Right atrium auricular region (tissue), 2 donors: ENCODE results near the gene UBXN10. TPM values are rescaled to one million over a fixed set of nuclear protein-coding genes. Genes with fewer than 3 reads are reported as not detected.

Experiments used
- DNase-seq: peaks from one replicate; pipeline ENCODE4 v3.0.0-alpha.2; 2019; ENCODE audit warnings: low spot score
- H3K27ac ChIP-seq, 2 donors: fragments of 200-600 bp; sonication (generic); 1 replicate in 1 of 2; 2 replicates in 1 of 2; pipeline ENCODE4 v1.5.1; 2016 to 2019
- H3K27me3 ChIP-seq, 2 donors: fragments of 200-600 bp; sonication (generic); one replicate each; pipeline versions ENCODE4 v1.5.1 to v1.6.0; 2017 to 2019
- H3K36me3 ChIP-seq: fragments of 200-600 bp; sonication (generic); one replicate; pipeline ENCODE4 v1.5.1; 2016
- H3K4me1 ChIP-seq, 2 donors: fragments of 200-600 bp; sonication (generic); one replicate each; pipeline versions ENCODE4 v1.5.1 to v1.6.0; 2017 to 2019
- H3K4me3 ChIP-seq, 2 donors: fragments of 200-600 bp; sonication (generic); 1 replicate in 1 of 2; 2 replicates in 1 of 2; pipeline ENCODE4 v1.5.1; 2017 to 2019; ENCODE audit warnings: mild to moderate bottlenecking in 1 of 2, moderate library complexity in 1 of 2
- H3K9me3 ChIP-seq, 2 donors: fragments of 200-600 bp; sonication (generic); one replicate each; pipeline ENCODE4 v1.5.1; 2019
- total RNA-seq, 2 donors: library from RNA; depleted of rRNA; stranded (reverse); fragments of >200 nt; gene quantifications; one replicate each; pipeline ENCODE4 v1.1.0, GENCODE V29; 2016
- TF ChIP-seq, protein P1 (sequence below), 2 donors: fragments of 200-600 bp; sonication (generic); IDR thresholded peaks; one replicate each; pipeline ENCODE4 v1.5.1; 2019; ENCODE audit warnings: antibody characterized with exemption in 2 of 2

UBXN10 gene
- total RNA-seq, 2 donors from 2014 or later: 2.7 to 7.3 TPM

DNA sequence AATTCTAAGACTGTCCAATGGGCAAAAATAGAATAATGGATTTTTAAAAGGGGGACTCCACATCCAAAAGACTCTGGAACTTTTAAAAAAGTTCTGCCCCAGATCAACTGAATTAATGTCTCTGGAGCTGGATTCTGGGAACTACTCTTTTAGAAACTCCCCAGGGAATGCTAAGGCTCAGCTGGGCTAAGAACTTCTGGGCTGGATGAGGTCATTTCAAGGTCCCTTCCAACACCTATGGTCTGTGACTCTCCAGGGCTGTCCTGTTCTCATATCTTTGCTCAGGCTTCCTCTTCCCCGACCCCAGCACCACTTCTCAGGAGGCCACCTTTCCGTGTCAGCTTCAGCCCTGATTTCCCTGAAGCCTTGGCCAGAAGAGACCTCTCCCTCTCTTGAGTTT lies 13.9 kb downstream of the UBXN10 start:
- DNase-seq: no peak
- Histone ChIP-seq H3K4me3 (no peak overlapping the region), H3K27me3 (no peaks in the 10 kb centered on the region), H3K9me3 (no peaks in the 10 kb centered on the region), H3K27ac (no peak overlapping the region), H3K36me3 (no peaks in the 10 kb centered on the region), H3K4me1 (no peaks in the 10 kb centered on the region)
- TF ChIP-seq, protein P1, sequence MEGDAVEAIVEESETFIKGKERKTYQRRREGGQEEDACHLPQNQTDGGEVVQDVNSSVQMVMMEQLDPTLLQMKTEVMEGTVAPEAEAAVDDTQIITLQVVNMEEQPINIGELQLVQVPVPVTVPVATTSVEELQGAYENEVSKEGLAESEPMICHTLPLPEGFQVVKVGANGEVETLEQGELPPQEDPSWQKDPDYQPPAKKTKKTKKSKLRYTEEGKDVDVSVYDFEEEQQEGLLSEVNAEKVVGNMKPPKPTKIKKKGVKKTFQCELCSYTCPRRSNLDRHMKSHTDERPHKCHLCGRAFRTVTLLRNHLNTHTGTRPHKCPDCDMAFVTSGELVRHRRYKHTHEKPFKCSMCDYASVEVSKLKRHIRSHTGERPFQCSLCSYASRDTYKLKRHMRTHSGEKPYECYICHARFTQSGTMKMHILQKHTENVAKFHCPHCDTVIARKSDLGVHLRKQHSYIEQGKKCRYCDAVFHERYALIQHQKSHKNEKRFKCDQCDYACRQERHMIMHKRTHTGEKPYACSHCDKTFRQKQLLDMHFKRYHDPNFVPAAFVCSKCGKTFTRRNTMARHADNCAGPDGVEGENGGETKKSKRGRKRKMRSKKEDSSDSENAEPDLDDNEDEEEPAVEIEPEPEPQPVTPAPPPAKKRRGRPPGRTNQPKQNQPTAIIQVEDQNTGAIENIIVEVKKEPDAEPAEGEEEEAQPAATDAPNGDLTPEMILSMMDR (IDR thresholded peaks at IDR 0.05): no peak

DNA sequence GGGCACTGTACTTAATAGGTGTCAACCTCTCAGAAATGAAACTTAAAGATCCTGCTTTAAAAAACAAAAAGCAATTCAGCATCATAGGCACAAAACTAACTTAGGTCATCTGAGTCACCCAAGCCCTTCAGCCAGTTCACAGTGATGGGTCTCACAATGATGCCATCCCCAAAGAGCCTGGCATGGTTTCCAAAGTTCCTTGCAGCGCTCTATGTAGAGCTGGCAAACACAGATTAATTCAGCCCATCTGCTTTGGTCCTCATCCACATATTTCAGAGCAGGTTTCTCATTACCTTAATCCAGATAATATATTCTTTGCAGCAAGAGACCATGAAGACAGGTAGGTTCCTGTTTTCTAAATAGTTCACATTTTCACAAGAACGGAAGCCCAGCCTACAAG lies 15.1 kb downstream of the UBXN10 start:
- TF ChIP-seq, protein P1 (IDR thresholded peaks at IDR 0.05): no peak
- Histone ChIP-seq H3K36me3 (no peaks in the 10 kb centered on the region), H3K9me3 (no peaks in the 10 kb centered on the region), H3K4me3 (no peak overlapping the region), H3K4me1 (no peaks in the 10 kb centered on the region), H3K27me3 (no peaks in the 10 kb centered on the region), H3K27ac (no peak overlapping the region)
- DNase-seq: no peak

DNA sequence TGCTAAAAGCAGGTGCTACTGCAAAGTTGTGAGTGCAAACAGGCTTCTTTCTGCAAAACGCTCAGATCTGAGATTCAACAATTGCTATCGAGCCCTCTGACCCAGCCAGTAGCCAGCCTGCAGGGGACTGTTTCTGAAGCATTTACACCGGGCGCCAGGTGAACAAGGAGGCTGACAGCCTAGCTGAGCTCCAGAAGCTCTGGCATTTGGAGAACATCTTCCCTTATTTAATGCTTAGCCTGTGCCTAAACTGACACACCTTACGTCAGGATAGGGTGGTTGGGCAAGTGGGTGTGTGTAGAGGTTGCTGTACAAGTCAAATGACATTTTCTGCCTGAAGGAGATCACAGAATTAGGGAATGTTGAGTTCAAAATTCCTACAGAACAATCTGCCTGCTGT lies 16.3 kb downstream of the UBXN10 start:
- Histone ChIP-seq H3K27ac (no peak overlapping the region), H3K4me3 (no peak overlapping the region), H3K9me3 (no peaks in the 10 kb centered on the region), H3K4me1 (no peaks in the 10 kb centered on the region), H3K36me3 (no peaks in the 10 kb centered on the region), H3K27me3 (no peaks in the 10 kb centered on the region)
- TF ChIP-seq, protein P1 (IDR thresholded peaks at IDR 0.05): no peak
- no peak for DNase-seq

DNA sequence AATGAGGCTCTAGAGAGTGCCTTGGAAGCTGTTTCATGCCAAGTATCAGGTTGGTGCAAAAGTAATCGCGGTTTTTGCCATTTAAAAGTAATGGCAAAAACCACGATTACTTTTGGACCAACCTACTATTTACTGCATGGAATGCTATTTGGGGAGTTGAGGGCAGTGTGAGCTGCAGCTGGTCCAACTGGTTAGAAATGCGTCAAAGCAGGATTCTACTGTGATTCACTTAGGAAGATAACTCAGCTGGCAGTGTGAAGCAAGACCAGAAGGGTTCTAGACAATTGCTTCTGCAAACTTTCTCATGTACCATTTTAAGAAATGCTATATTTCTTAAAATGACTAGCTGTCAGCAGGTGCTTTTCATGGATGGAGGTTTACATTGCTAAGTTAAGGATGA lies 21.6 kb downstream of the UBXN10 start:
- Histone ChIP-seq H3K9me3 (no peaks in the 10 kb centered on the region), H3K4me1 (peaks cover 0 to 3% of the 10 kb centered on the region in 2 donors), H3K27me3 (no peaks in the 10 kb centered on the region), H3K36me3 (no peaks in the 10 kb centered on the region), H3K27ac (no peak overlapping the region), H3K4me3 (no peak overlapping the region)
- TF ChIP-seq, protein P1 (IDR thresholded peaks at IDR 0.05): no peak
- no peak for DNase-seq

DNA sequence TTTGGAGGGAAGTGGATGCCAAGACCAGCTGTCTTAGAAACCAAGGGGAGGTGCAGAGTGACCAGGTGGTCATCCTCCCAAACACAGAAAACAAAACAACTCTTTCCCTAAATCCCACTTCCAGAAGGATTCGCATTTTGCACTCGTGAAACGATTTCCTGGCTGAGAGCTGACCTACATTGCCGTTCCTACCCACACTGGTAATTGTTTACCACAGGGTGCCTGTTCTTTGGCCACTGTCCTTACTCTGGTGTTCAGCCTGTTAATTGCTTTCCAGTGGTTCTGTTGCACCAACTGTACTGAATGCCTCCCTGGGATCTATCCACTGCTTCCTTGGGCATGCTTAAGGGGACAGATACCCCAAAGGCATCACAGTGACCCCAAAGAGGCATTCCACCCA lies 23.6 kb downstream of the UBXN10 start:
- peaks cover 0 to 8% of the 10 kb centered on the region in 2 donors for H3K4me1 ChIP-seq
- no peak overlapping the region for H3K4me3 ChIP-seq
- no peak for DNase-seq
- no peak overlapping the region for H3K27ac ChIP-seq
- no peaks in the 10 kb centered on the region for H3K27me3 ChIP-seq
- H3K9me3 ChIP-seq: no peaks in the 10 kb centered on the region
- TF ChIP-seq, protein P1 (IDR thresholded peaks at IDR 0.05): no peak
- no peaks in the 10 kb centered on the region for H3K36me3 ChIP-seq

DNA sequence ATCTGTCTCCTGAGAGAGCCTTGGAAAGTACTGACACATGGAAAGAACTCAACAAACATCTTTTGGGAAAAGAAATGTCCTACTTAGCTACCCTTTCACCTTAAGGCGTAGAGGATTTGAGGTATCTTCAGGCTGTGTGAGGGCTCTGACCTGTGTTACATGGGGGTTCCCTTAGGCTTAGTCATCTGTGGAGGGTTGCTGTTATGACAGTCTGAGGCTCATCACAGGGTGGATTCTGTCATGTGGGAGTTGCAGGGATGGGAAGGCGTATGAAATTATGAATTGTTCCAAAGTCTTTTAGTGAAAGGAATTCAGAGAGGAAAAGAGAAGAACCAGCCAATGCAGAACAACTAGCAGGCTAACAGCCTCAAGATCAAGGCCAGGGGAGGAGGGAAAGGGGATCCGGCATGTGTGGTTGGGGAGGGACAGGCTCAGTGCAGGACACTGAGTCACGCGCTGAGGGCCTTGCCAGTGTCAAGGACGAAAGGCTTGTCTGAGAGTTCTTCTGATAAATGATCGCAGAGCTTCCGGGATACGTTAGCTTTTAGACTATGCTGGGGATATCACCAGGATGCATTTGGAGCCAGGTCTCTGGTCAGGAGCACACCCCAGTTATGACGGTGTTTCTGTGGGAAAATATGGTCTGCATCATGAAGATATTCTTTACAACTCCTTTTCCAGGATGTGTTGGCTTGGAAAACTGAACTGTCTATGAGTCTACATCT lies 25.0 kb downstream of the UBXN10 start:
- no peaks in the 10 kb centered on the region for H3K9me3 ChIP-seq
- no peaks in the 10 kb centered on the region for H3K27me3 ChIP-seq
- no peaks in the 10 kb centered on the region for H3K36me3 ChIP-seq
- no peak overlapping the region for H3K4me3 ChIP-seq
- TF ChIP-seq, protein P1 (IDR thresholded peaks at IDR 0.05): no peak
- DNase-seq: no peak
- peaks cover 0 to 8% of the 10 kb centered on the region in 2 donors for H3K4me1 ChIP-seq
- H3K27ac ChIP-seq: no peak overlapping the region
